Left ventricle myocardium superior (tissue), 1 donor: ENCODE measurements around the gene CEP68. TPM values are rescaled to one million over a fixed set of nuclear protein-coding genes. Genes with fewer than 3 reads are reported as not detected.

Experiments
- ATAC-seq: fragments of 200-7000 bp; cut with Tn5 transposase; one replicate; pipeline ENCODE4 v1.9.1; 2020; ENCODE audit warnings: mild to moderate bottlenecking, moderate library complexity
- DNase-seq: peaks from one replicate; pipeline ENCODE4 v3.0.0-alpha.2; 2020
- intact Hi-C: fragments of 100-400 bp; cut with micrococcal nuclease; formaldehyde crosslinking; loops from one replicate; pipeline ENCODE4 v1.11.0; 2022
- total RNA-seq: library from RNA; stranded (reverse); fragmentation: NEBNext Ultra II Directional; extraction: Animal tissue kit (Norgen Biotek cat#: 25700); gene quantifications from one replicate; pipeline ENCODE4 v1.2.1, GENCODE V29; 2021
- donor health status: DM: no; HTN: yes; CAD: no; lungs with severe emphysema.

The CEP68 gene
- total RNA-seq, 1 donor from 2014 or later, result 19.5 TPM

DNA sequence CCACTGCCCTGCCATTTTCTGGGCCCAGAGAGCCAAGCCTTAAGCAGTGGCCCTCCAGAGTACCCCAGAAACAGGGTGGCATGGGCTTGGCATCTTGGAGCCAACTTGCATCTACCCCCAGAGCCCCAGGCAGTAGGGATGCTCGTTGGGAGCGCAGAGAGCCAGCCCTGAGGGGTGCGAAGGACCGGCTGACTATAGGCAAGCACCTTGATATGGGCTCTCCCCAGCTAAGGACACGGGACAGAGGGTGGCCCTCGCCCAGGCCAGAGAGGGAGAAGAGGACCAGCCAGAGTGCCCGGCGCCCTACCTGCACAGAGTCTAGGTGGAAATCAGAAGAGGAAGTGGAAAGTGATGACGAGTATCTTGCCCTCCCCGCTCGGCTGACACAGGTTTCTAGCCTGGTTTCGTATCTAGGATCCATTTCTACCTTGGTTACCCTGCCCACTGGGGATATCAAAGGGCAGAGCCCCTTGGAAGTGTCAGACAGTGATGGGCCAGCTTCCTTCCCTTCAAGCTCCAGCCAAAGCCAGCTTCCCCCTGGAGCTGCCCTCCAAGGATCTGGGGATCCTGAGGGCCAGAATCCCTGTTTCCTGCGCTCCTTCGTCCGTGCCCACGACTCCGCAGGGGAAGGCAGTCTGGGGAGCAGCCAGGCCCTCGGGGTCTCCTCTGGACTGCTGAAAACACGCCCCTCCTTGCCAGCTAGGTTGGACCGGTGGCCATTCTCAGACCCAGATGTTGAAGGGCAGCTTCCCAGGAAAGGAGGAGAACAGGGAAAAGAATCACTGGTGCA, 16.2 kb downstream of the CEP68 start:
- ATAC-seq (no peak), DNase-seq (no peak)
- intact Hi-C loops, result loop anchor here (5.0 kb wide), 1 partner anchor 55 kb away; no protein-coding TSS in a partner anchor

DNA sequence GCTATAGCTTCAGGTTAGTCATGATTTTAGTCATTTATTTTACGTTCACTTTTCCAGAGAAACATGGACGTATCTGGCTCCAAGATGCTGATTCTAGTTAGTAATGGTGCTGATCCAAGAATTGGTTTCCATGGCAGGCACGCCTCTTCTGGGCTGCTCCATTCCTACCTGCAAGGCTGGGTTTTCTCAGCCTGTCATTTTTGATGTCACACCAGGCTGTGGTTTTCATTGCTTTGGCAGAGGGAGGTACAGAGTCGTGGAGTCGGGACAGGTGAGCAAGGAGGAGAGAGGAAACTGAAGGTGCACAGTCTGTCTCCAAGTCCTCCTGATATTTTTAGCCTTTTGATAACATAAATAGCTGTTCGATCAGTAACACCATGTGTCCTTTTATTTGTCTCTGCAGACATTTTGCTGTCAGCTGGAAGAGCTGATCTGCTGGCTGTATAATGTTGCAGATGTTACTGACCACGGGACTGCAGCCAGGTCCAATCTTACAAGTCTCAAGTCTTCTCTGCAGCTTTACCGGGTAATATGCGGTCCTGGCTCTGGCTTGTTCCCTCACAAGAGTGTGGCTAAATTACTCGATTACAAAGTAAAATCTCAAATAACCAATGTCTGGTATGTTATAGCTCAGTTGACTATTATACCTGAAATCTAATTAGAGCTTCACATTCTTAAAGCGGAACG, 17.8 kb downstream of the CEP68 start:
- ATAC-seq, result no peak
- DNase-seq, result no peak
- intact Hi-C loops, result loop anchor here (5.0 kb wide), 1 partner anchor 53 kb away; no protein-coding TSS in a partner anchor

DNA sequence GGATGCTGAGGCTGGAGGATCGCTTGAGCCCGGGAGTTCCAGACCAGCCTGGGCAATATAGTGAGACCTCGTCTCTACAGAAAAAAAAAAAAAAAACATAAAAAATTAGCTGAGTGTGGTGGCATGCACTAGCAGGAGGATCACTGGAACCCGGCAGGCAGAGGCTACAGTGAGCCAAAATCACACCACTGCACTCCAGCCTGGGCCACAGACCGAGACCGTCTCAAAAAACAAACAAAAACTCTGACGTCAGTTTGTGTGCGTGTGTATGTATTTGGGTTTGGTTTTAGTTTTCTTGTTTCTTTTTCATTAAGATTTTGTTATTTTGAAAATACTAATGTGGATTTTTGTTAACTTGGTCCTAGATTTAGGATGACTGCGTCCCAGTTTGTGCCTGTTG, 19.0 kb downstream of the CEP68 start:
- ATAC-seq (no peak), DNase-seq (no peak)
- intact Hi-C loops, result no loop called here

DNA sequence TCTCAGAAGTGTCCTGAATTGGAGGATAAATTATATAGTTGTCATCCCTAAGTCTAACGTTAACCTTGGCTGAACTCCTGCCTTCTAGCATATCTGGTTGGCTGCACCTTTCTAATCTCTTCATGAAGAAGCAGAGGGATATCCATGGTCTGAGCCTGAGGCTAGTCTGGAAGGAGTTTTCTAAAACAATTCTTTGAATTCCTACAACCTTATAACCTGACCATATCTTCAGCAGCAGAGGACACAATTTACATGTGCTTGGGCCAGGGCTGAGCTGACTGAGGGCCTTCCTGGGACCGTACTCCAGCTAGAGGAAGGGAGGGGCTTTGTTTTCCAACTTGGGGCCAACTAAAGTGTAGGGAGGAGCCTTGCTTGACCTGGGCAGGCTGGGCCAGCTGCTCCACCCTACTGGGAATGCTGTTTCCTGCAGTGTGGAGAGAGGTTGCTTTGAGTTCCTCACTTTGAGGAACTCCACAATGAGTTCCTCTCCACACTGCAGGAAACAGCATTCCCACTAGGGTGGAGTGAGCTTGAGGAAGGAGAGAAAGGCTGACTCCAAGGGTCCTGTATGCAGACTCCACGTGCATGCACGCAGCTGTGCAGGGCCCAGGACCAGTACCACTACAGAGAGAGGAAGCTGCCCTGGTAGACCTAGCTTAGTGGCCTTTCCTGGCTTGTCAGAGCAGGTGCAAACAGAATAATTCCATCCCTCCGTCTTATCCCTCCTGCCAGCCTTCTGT, 19.6 kb downstream of the CEP68 start:
- DNase-seq, result peak; percentile 58
- ATAC-seq, result peak; percentile 80
- intact Hi-C loops, result no loop called here

DNA sequence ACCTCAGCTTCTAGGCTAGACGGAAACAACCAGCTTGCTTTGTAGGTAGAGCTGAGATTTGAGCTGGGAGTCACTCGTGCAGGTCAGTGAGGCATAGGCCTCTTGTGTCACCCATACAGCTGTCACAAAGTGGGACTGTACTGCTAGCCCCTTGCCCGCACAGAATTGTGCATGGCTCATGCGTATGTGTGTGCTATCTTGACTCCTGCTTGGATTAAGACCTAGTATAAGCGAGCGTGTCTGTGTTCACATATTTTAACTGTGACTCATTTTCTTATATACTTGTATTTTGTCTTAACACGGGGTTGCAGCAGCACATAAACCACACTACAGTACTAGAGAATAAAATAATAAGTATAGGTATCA, 20.1 kb downstream of the CEP68 start:
- ATAC-seq, result no peak
- intact Hi-C loops, result no loop called here
- DNase-seq, result no peak

DNA sequence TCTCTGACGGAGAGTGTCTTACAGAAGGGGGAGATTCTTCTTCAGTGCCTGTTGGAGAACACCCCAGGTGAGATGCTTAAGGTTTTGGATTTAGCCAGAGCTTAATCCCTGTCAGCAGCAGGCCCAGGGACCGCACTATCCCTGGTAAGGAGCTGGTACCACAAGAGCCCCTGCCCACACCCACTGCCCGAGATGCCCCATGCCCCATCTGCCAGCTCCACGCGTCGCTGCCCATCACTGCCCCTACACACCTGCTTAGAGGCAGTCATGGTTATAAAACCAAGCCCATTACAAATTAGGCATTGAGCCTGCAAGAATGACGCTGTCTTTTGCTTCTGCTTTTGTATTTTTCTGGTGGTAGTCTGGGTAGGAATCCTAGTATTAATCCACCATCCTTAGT, 21.7 kb downstream of the CEP68 start:
- DNase-seq, result no peak
- intact Hi-C loops, result no loop called here
- ATAC-seq, result no peak

DNA sequence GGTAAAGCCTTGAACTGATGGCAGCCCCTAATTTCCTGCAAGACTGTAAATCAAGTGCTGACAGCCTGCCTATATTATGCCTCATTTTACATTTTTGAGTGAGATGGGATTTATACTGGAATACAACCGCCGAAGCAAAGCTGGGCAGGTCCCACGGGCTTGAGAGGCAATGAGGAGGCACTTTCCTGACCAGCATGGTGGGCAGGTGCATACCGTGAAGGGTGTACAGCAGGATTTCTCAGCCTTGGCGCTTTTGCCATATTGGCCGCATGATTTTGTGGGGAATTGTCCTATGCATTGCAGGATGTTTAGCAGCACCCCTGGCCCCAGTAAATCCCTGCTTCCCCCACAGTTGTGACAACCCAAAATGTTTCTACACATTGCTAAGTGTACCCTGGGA, 22.8 kb downstream of the CEP68 start:
- intact Hi-C loops, result no loop called here
- DNase-seq, result no peak
- no peak for ATAC-seq

DNA sequence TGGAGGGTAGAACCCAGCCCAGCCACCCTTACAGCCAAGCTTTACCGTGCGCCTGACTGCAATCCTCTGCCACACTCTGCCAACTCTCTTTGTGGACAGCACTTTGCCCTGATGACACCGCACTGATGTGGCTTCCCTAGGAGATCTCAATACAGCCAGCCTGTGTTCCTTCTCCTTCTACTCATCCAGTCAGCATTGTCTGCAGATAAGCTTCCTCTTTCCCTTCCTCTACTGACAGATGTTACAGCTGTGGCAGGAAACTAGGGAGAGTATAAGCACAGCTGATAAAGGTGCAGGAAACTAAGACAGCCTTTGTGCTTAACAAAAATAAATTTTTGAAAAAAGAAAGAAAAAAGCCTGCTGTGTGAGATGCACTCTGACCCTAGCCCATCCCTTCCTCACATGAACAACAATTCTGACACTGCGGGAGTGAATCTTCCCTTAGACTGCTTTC, 25.0 kb downstream of the CEP68 start:
- intact Hi-C loops, result no loop called here
- DNase-seq (no peak), ATAC-seq (peak; percentile 68)

DNA sequence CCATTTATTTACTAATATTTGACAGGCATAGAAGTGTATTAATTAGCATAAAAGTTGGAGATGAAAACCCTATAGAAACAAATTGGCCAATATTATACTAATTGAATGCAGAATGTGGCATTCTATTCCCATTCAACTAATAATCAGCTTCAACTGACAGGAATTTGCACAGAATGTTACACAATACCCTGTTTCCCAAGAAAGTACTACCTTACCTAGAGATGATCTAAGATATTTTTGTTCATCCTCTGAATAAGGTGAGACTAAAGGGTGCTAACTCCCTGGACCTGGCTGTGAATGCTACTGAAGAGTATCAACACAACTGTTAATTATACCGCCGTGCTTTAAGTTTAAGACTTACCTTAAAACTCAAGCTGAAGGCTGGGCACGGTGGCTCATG, 28.9 kb downstream of the CEP68 start:
- ATAC-seq, result no peak
- intact Hi-C loops, result no loop called here

DNA sequence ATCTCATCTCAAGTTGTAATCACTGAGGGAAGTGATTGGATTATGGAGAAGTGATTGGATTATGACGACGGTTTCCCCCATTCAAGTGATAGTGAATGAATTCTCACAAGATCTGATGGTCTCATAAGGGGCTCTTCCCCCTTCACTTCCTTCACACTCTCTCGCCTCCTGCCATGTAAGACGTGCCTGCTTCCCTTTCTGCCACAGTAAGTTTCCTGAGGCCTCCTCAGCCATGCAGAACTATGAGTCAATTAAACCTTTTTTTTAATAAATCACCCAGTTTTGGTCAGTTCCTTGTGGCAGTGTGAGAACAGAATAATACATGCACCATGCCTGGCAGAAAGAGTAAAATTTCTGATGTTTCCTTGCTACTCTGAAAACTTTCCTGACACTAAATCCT, 36.6 kb downstream of the CEP68 start:
- no peak for ATAC-seq
- intact Hi-C loops, result no loop called here

More for the DNA sequence above, 28.9 kb downstream of the CEP68 start:
- no peak for DNase-seq

DNA sequence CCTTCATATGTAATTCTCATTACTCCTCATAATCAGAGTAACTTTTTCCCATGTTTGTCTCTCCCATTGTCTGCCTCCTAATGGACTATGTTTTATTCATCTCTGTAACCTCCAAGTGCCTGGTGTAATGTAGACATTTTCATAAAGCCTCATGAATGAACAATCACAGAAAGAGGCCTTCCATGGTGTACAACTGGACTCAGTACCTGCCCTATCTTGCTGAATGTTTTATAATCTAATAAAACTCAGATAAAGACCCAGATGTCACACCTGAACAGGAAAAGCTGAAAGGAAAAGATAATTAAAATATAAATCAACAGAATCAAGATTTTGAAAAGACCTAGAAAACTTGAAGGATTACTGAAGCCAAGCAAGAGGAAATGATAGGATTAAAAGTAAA, 37.0 kb downstream of the CEP68 start:
- DNase-seq (no peak), ATAC-seq (no peak)
- intact Hi-C loops, result no loop called here

More for the DNA sequence above, 36.6 kb downstream of the CEP68 start:
- DNase-seq, result no peak

DNA sequence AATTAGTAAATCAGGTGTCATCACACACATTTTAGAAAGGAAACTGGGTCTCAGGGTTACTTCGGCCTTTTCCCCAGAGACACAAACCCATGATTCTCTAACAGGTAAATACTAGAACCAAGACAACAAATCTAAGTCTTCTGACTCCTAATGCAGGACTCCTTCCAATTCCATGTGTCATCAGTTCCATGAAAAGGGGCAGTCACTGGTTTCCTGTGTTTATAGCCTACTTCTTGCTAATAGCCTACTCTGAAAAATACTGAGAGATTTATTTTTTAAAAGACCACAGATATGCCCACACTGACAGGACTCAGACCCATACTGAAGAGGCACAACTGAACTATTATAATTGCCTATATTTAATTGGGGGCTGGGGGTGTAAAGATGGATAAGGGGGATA, 40.7 kb downstream of the CEP68 start:
- intact Hi-C loops, result no loop called here
- no peak for DNase-seq
- ATAC-seq, result no peak

DNA sequence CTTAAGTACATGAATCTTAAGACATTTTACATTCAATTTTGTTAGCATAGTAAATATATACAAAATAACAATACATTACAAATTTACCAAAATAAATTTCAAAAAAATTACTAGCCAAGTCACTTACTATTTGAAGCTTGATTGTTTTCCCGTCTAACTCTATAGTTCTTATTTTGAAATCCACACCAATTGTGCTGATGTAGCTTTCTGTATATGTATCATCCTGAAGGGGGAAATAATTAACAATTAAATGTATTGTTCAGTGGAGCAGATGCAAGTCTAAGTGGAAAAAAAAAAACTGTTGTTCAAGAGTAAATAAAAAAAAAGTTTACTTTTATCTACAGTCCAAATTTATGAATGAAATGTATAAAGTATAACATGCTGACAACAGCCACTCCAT, 41.6 kb downstream of the CEP68 start:
- ATAC-seq (no peak), DNase-seq (no peak)
- intact Hi-C loops, result no loop called here

DNA sequence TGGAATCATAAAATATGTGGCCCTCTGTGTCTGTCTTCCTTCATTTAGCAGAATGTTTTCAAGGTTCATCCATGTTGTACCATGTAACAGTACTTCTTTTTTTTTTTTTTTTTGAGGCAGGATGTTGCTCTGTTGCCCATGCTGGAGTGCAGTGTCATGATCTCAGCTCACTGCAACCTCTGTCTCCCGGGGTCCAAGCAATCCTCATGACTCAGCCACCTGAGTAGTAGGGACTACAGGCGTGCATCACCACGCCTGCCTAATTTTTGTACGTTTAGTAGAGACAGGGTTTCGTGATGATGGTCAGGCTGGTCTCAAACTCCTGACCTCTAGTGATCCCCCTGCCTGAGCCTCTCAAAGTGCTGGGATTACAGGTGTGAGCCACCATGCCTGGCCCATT, 42.5 kb downstream of the CEP68 start:
- intact Hi-C loops, result no loop called here
- ATAC-seq (no peak), DNase-seq (no peak)

DNA sequence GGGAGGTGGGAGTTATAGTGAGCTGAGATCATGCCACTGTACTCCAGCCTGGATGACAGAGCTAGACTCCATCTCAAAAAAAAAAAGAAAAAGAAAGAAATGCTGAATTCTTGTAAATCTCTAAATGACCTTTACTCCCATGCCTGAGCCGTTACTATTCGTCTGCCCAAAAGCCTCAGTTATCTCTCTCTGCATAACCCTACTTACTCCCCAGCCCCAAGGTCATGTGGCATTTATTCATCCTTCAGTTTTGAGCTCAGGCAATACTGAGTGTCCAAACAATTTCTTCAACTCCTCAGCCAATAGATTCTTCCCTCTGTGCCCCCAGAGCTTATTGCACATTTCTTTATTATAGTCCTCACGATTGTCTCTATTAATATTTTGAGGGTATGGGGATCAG, 44.9 kb downstream of the CEP68 start:
- ATAC-seq (peak; percentile 56), DNase-seq (no peak)
- intact Hi-C loops, result no loop called here

DNA sequence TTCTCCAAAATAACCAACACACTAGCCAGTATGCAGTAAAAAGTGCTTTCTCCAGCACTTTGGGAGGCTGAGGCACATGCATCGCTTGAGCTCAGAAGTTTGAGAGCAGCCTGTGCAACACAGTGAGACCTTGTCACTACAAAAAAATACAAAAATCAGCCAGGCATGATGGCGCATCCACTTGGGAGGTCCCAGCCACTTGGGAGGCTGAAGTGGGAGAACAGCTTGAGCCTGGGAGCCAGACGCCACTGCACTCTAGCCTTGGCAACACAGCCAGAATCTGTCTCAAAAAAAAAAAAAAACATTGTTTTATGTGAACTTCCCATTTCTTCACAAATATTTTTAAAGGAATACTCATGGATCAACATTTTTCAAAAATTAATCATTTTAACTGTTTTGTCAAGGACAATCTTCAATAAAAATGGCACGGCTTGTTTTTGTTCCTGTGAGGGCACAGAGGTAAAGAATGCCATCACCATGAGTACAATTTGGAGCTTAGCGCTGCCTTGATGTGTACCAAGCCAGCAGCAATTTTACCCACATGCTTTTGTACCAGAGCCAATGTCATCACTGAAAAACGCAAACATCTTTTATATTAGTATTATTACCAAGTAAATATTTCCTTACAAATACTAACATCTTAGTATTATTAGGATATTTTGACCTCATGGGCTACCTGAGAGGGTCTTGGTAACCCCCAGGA, 46.9 kb downstream of the CEP68 start:
- intact Hi-C loops, result no loop called here
- no peak for DNase-seq
- peak; percentile 39 for ATAC-seq

DNA sequence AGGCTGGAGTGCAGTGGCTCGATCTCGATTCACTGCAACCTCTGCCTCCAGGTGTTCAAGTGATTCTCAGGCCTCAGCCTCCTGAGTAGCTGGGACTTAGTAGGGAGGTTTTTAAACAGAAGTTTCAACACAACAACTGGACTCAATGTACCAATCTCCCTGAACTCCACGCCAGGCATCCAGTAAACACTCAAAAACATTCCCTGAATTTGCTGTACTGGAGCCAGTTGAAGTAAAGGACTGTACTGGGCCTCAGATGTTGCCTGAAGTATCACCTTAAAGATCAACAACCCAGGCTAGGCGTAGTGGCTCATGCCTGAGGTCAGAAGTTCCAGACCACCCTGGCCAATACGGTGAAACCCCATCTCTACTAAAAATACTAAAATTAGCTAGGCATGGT, 51.3 kb downstream of the CEP68 start:
- DNase-seq, result no peak
- intact Hi-C loops, result no loop called here
- peak; percentile 44 for ATAC-seq

DNA sequence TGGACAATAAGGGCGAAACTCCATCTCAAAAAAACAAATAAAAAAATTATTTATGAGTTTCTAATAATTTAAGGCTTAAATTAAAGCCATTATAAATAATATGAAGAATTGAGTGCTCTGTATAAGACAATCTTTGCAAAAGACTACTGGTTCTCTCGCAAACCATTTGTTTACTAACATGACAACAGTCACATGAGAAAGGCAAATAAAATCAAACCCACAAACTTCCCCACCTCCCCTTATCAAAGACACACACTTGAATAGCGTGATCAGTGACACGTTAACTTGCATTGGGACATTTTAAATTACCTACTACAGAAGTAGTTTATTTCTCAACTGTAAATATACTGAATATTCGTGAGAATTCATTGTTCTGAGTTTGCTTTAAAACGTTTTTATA, 52.6 kb downstream of the CEP68 start:
- DNase-seq (no peak), ATAC-seq (no peak)
- intact Hi-C loops, result no loop called here

DNA sequence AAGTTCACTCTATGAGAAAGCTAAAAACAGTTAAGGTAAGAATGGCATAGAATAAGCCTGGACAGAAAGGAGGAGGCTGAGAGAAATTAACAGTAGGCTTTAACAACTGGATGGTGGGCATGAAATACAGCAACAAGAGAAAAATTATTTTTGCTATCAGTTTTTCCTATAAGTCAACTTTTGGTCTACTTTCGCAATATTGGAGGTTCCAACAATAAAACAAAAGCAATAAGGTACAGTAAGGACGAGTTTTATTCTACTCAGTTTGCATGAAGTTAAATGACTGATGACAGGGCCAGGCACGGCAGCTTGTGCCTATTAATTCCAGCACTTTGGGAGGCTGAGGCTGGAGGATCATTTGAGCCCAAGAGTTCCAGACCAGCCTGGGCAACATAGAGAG, 56.4 kb downstream of the CEP68 start:
- ATAC-seq (no peak), DNase-seq (no peak)
- intact Hi-C loops, result no loop called here

DNA sequence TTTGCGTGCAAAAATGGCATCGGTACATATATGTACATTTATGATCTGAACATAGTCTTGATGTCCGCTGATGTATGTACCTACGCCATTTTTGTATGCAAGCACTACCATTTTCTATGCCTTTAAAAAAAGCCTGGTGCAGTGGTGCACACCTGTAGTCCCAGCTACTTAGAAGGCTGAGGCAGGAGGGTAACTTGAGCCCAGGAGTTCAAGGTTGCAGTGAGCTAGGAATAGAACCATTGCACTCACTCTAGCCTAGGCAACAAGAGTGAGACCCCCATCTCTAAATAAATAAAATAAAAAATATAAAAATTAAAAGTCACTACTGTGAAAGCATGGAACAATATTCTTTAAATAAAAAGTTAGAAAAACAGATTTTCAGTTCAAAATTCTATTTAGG, 57.0 kb downstream of the CEP68 start:
- intact Hi-C loops, result no loop called here
- ATAC-seq, result no peak
- DNase-seq, result no peak
